Testis (tissue), 3 donors: ENCODE data around the gene DCTPP1. TPM values are rescaled to one million over a fixed set of nuclear protein-coding genes. Genes with fewer than 3 reads are reported as not detected.
A peak's percentile ranks its signal among the peaks of the same experiment; 100 is the strongest.

Experiments used
- DNase-seq: peaks from one replicate; pipeline ENCODE4 v3.0.0-alpha.2; 2019
- H3K27ac ChIP-seq, 2 donors: fragments of 200-600 bp; sonication (generic); one replicate each; pipeline ENCODE4 v1.5.1; 2019
- H3K27me3 ChIP-seq: fragments of 200-600 bp; sonication (generic); one replicate; pipeline ENCODE4 v1.5.1; 2019
- H3K36me3 ChIP-seq: fragments of 200-600 bp; sonication (generic); one replicate; pipeline ENCODE4 v1.5.1; 2017; ENCODE audit warnings: low read depth; ENCODE audit errors: missing control alignments
- H3K4me1 ChIP-seq: fragments of 200-600 bp; sonication (generic); one replicate; pipeline ENCODE4 v1.5.1; 2019
- H3K4me3 ChIP-seq, 2 donors: fragments of 200-600 bp; sonication (generic); one replicate each; pipeline ENCODE4 v1.5.1; 2017 to 2019
- H3K9me3 ChIP-seq: fragments of 200-600 bp; sonication (generic); one replicate; pipeline ENCODE4 v1.5.1; 2017
- CTCF ChIP-seq, 3 experiments: fragments of 450-650 bp in 2 of 3; fragments of 200-600 bp in 1 of 3; sonication (generic) in 1 of 3; IDR thresholded peaks; one replicate each; pipeline ENCODE4 v1.5.1; 2016 to 2019; ENCODE audit warnings: antibody characterized with exemption in 3 of 3, mild to moderate bottlenecking in 2 of 3, moderate library complexity in 1 of 3
- POLR2A ChIP-seq: fragments of 450-650 bp; IDR thresholded peaks from one replicate; pipeline ENCODE4 v1.6.1; 2017; ENCODE audit warnings: antibody characterized with exemption, mild to moderate bottlenecking, moderate library complexity
- WGBS, 2 donors: methylation state at CpG; one replicate each; pipeline ENCODE4 v1.1.5; 2018; 5-methylcytosine and 5-hydroxymethylcytosine counted together
- intact Hi-C: fragments of 100-400 bp; cut with DNase I; formaldehyde crosslinking; loops from one replicate; pipeline ENCODE4 v1.15.1; 2023; ENCODE audit warnings: low total_unique reads
- polyA plus RNA-seq: library from polyadenylated mRNA; stranded (reverse); fragments of 350-450 nt; fragmentation: Illumina TruSeq; extraction: RNeasy Lipid Tissue Mini Kit (QIAGEN cat#74804); gene quantifications from one replicate; pipeline ENCODE4 v1.2.3, GENCODE V29; 2014; ENCODE audit warnings: low read depth, low replicate concordance; ENCODE audit not compliant: insufficient read depth
- small RNA-seq, 2 donors: library from RNA; depleted of rRNA; stranded (forward); fragments of <200 nt; gene quantifications; one replicate each; pipeline ENCODE3, GENCODE V24; 2016
- total RNA-seq, 2 donors: library from RNA; depleted of rRNA; stranded (reverse); fragments of >200 nt; gene quantifications; one replicate each; pipeline ENCODE4 v1.2.3, GENCODE V29; 2016

The DCTPP1 gene
- total and polyA plus RNA-seq, 3 donors from 2014 or later, result 15.2 to 26.1 (median 23.6) TPM

GRCh38 chr16:30376461-30376902 lies 53.3 kb downstream of the DCTPP1 start:
- Histone ChIP-seq H3K4me1 (peaks cover 14% of the 10 kb centered on the region), H3K27me3 (no peaks in the 10 kb centered on the region), H3K27ac (peak overlapping the region in 1 of 2 donors; percentile 98), H3K4me3 (no peak overlapping the region), H3K9me3 (no peaks in the 10 kb centered on the region), H3K36me3 (no peaks in the 10 kb centered on the region)
- TF ChIP-seq CTCF (IDR thresholded peaks at IDR 0.05), result no peak
- TF ChIP-seq POLR2A, result no peak
- intact Hi-C loops, result no loop called here
- 83 to 88% methylated on average over 5 to 8 of the region's 8 CpGs for WGBS, 2 donors
- DNase-seq, result no peak

GRCh38 chr16:30375864-30376263 lies 54.0 kb downstream of the DCTPP1 start:
- intact Hi-C loops, result no loop called here
- WGBS, 2 donors, result 89 to 95% methylated on average over 6 to 8 of the region's 8 CpGs
- H3K4me1 ChIP-seq, result peaks cover 18% of the 10 kb centered on the region

DNA sequence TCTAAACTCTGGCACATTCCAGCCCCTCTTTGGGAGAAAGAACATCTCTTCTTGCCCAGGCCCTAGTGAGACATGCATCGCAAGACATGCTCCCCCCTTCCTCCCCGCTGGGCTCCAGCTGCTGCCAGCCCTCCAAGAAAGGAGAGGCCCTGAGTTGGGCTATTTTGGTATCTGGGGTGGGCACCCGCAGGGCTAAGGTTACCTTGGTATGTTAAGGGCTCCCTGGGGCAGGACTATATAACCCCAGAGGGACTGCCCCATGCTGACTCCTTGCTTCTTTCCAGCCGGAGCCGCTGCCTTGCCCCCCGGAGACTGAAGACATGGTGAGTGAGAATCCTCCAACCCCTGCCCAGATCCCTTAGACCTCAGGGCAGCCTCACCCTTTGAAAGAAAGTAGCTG lies 55.3 kb downstream of the DCTPP1 start, which contains the start of gene MYL11:
Gene MYL11 (plus strand): TSS at position 265 of the 400 bp plus-strand sequence. CDS start 56 bp downstream, at position 321.
- no peaks in the 10 kb centered on the region for H3K36me3 ChIP-seq
- no peaks in the 10 kb centered on the region for H3K27me3 ChIP-seq
- DNase-seq, result no peak
- TF ChIP-seq POLR2A, result no peak
- TF ChIP-seq CTCF (IDR thresholded peaks at IDR 0.05), result no peak
- H3K27ac ChIP-seq, result no peak within 1 kb of the TSS
- H3K4me1 ChIP-seq, result peaks cover 18% of the 10 kb centered on the region
- 88 to 93% methylated on average over 5 to 6 of the region's 6 CpGs for WGBS, 2 donors
- intact Hi-C loops, result no loop called here
- H3K4me3 ChIP-seq, result no peak within 1 kb of the TSS
- no peaks in the 10 kb centered on the region for H3K9me3 ChIP-seq

More at GRCh38 chr16:30375864-30376263, 54.0 kb downstream of the DCTPP1 start:
- Histone ChIP-seq H3K36me3 (no peaks in the 10 kb centered on the region), H3K4me3 (no peak overlapping the region), H3K27ac (no peak overlapping the region), H3K9me3 (no peaks in the 10 kb centered on the region), H3K27me3 (no peaks in the 10 kb centered on the region)
- TF ChIP-seq POLR2A (no peak), CTCF (IDR thresholded peaks at IDR 0.05) (no peak)
- DNase-seq, result no peak

Small RNA genes within 50 kb of the gene (small RNA-seq; reads per million reads assigned to genes)
- gene RF00019 (0 reads per million in 2 donors), gene RF00406 (3.5 to 4.1 reads per million in 2 donors)

Other genes starting within 250 kb of the DCTPP1 start
- gene CORO1A, start 246.4 kb downstream of the DCTPP1 start, total RNA-seq, result 1 to 10 TPM; 4.4 to 9.6 TPM
- gene CORO1A, start 246.4 kb downstream of the DCTPP1 start, polyA plus RNA-seq, result 19.7 TPM
- gene BOLA2B, start 236.4 kb downstream of the DCTPP1 start, total RNA-seq, result 100 to 1,000 TPM; 133 to 161 TPM
- 70.9 TPM for gene BOLA2B, start 236.4 kb downstream of the DCTPP1 start, polyA plus RNA-seq
- gene SLX1A, start 236.2 kb downstream of the DCTPP1 start, total RNA-seq, result 10 to 100 TPM; 42.4 to 44.8 TPM
- 10.4 TPM for gene SLX1A, start 236.2 kb downstream of the DCTPP1 start, polyA plus RNA-seq
- 10 to 100 TPM in 1 of 2 donors, 1 to 10 TPM in 1; 6.8 to 20.0 TPM for gene SULT1A3, start 230.8 kb downstream of the DCTPP1 start, total RNA-seq
- 6.4 TPM for gene SULT1A3, start 230.8 kb downstream of the DCTPP1 start, polyA plus RNA-seq
- 10 to 100 TPM; 11.0 to 15.7 TPM for gene NPIPB13, start 181.6 kb downstream of the DCTPP1 start, total RNA-seq
- 4.7 TPM for gene NPIPB13, start 181.6 kb downstream of the DCTPP1 start, polyA plus RNA-seq
- 10 to 100 TPM; 32.8 to 39.5 TPM for gene CD2BP2, start 74.7 kb downstream of the DCTPP1 start, total RNA-seq
- 52.5 TPM for gene CD2BP2, start 74.7 kb downstream of the DCTPP1 start, polyA plus RNA-seq
- gene TBC1D10B, start 59.5 kb downstream of the DCTPP1 start, total RNA-seq, result 10 to 100 TPM; 60.5 to 64.0 TPM
- 86.2 TPM for gene TBC1D10B, start 59.5 kb downstream of the DCTPP1 start, polyA plus RNA-seq
- gene MYL11, start 55.2 kb downstream of the DCTPP1 start, total RNA-seq, result 1 to 10 TPM; 2.5 to 4.2 TPM
- gene MYL11, start 55.2 kb downstream of the DCTPP1 start, polyA plus RNA-seq, result 18.5 TPM
- 1 to 10 TPM in 1 of 2 donors, under 1 TPM in 1; 0.63 to 2.4 TPM for gene SEPTIN1, start 47.5 kb downstream of the DCTPP1 start, total RNA-seq
- gene SEPTIN1, start 47.5 kb downstream of the DCTPP1 start, polyA plus RNA-seq, result 3.9 TPM
- 1 to 10 TPM; 6.5 to 9.0 TPM for gene ZNF48, start 34.6 kb downstream of the DCTPP1 start, total RNA-seq
- 6.3 TPM for gene ZNF48, start 34.6 kb downstream of the DCTPP1 start, polyA plus RNA-seq
- 10 to 100 TPM; 35.6 to 37.2 TPM for gene ZNF771, start 22.4 kb downstream of the DCTPP1 start, total RNA-seq
- gene ZNF771, start 22.4 kb downstream of the DCTPP1 start, polyA plus RNA-seq, result 3.0 TPM
- gene SEPHS2, start 15.8 kb upstream of the DCTPP1 start, total RNA-seq, result 10 to 100 TPM; 17.7 to 19.8 TPM
- gene SEPHS2, start 15.8 kb upstream of the DCTPP1 start, polyA plus RNA-seq, result 24.7 TPM
- 1 to 10 TPM; 2.8 to 5.0 TPM for gene ITGAL, start 42.7 kb upstream of the DCTPP1 start, total RNA-seq
- gene ITGAL, start 42.7 kb upstream of the DCTPP1 start, polyA plus RNA-seq, result 6.7 TPM
- gene ZNF768, start 96.5 kb upstream of the DCTPP1 start, total RNA-seq, result 10 to 100 TPM; 52.2 to 64.3 TPM
- gene ZNF768, start 96.5 kb upstream of the DCTPP1 start, polyA plus RNA-seq, result 52.3 TPM
- 10 to 100 TPM; 18.7 to 23.3 TPM for gene ZNF747, start 104.8 kb upstream of the DCTPP1 start, total RNA-seq
- 13.1 TPM for gene ZNF747, start 104.8 kb upstream of the DCTPP1 start, polyA plus RNA-seq
- gene ZNF764, start 128.3 kb upstream of the DCTPP1 start, total RNA-seq, result 10 to 100 TPM; 21.9 to 23.2 TPM
- 11.3 TPM for gene ZNF764, start 128.3 kb upstream of the DCTPP1 start, polyA plus RNA-seq
- gene ZNF688, start 141.7 kb upstream of the DCTPP1 start, total RNA-seq, result 10 to 100 TPM; 21.7 to 54.6 TPM
- 38.5 TPM for gene ZNF688, start 141.7 kb upstream of the DCTPP1 start, polyA plus RNA-seq
- gene ZNF785, start 155.7 kb upstream of the DCTPP1 start, total RNA-seq, result 10 to 100 TPM; 14.8 to 17.1 TPM
- gene ZNF785, start 155.7 kb upstream of the DCTPP1 start, polyA plus RNA-seq, result 5.9 TPM
- gene ZNF689, start 180.4 kb upstream of the DCTPP1 start, total RNA-seq, result 10 to 100 TPM; 33.0 to 41.3 TPM
- 82.7 TPM for gene ZNF689, start 180.4 kb upstream of the DCTPP1 start, polyA plus RNA-seq
- 10 to 100 TPM; 60.0 to 66.3 TPM for gene PRR14, start 220.9 kb upstream of the DCTPP1 start, total RNA-seq
- gene PRR14, start 220.9 kb upstream of the DCTPP1 start, polyA plus RNA-seq, result 37.0 TPM
- 100 to 1,000 TPM; 140 to 165 TPM for gene FBRS, start 228.4 kb upstream of the DCTPP1 start, total RNA-seq
- gene FBRS, start 228.4 kb upstream of the DCTPP1 start, polyA plus RNA-seq, result 302 TPM